OCI-LY1 (cell line): ENCODE measurements around the gene VPS41.

Source experiments
- CTCF ChIP-seq: fragments of 200-600 bp; sonication (generic), shearing (Covaris generic); IDR thresholded peaks from 2 replicates; pipeline ENCODE4 v1.5.1; 2017; ENCODE audit warnings: mild to moderate bottlenecking, antibody characterized with exemption, low read length, moderate library complexity, mixed read lengths
- EZH2 ChIP-seq: fragments of 200-600 bp; sonication (generic), shearing (Covaris generic); IDR thresholded peaks from 2 replicates; pipeline ENCODE4 v1.8.0; 2017; ENCODE audit warnings: borderline replicate concordance, mixed run types, mild to moderate bottlenecking, antibody characterized with exemption, low read length, moderate library complexity, mixed read lengths

DNA sequence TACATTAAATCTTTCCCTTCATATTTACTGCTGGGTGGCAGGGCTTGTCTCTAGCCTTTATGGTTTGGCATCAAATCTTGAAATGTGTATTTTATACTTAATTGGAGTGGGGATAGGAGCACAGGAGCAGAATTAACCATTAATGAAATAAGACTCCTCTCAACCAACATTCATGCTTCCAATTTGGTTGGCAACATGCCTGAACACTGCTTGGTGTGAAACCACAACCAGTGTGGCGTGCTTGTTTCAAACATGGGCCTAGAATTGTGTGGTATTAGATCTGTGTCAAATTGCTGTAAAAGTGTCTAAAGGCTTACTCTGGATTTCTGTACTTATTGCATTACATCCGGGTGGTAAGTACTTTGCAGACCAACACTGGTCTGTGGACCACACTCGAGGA is 25.1 kb upstream of the VPS41 start:
- no peak for TF ChIP-seq CTCF
- no peak for TF ChIP-seq EZH2
